Endothelial cell of umbilical vein (primary cell): ENCODE results near the gene CHEK2. TPM values are rescaled to one million over a fixed set of nuclear protein-coding genes. Genes with fewer than 3 reads are reported as not detected.

ENCODE experiments used
- BruUV-seq: library from RNA; stranded (reverse); fragments of 400-500 nt; replicated peaks from 2 replicates; lab custom pipeline; 2021; lab: Mats Ljungman, UMichigan
- CTCF ChIA-PET: fragments of 300-600, 350-600 bp; sonication (Branson Sonifier 250); formaldehyde crosslinking; loops from one replicate; lab custom pipeline; 2021; ENCODE audit warnings: antibody characterized with exemption, inconsistent platforms; lab: Charles Lee
- POLR2A ChIA-PET: fragments of 300-600, 350-600 bp; sonication (Branson Sonifier 250); formaldehyde crosslinking; loops from one replicate; lab custom pipeline; 2021; ENCODE audit warnings: antibody characterized with exemption, inconsistent platforms; lab: Charles Lee
- DNase-seq: peaks from one replicate; pipeline ENCODE4 v3.0.0-alpha.2; 2011; ENCODE audit warnings: low read depth, low spot score
- FAIRE-seq: peaks from 2 replicates; lab custom pipeline; 2011; peaks lifted over from hg19 to GRCh38; lab: Jason Lieb, UNC
- H2AFZ ChIP-seq: 2 replicates; pipeline ENCODE4 v1.6.0; 2012; ENCODE audit warnings: low read depth, low read length, control low read depth, inconsistent platforms
- H3K27ac ChIP-seq: 2 replicates; pipeline ENCODE4 v1.5.1; 2011; ENCODE audit warnings: low read depth, mild to moderate bottlenecking, control low read depth, low read length, moderate library complexity; ENCODE audit not compliant: insufficient read depth
- H3K27me3 ChIP-seq, 2 experiments: 2 replicates each; pipeline versions ENCODE4 v1.6.0 to v1.6.1; 2011; ENCODE audit warnings: low read length in 2 of 2, mixed read lengths in 1 of 2; ENCODE audit not compliant: control insufficient read depth in 2 of 2, insufficient read depth in 2 of 2
- H3K36me3 ChIP-seq, 2 experiments: 2 replicates in 1 of 2; 3 replicates in 1 of 2; pipeline ENCODE4 v1.5.1; 2011; ENCODE audit warnings: low read length in 2 of 2, mild to moderate bottlenecking in 1 of 2, moderate library complexity in 1 of 2; ENCODE audit not compliant: control insufficient read depth in 2 of 2, insufficient read depth in 2 of 2; ENCODE audit errors: extremely low read depth in 1 of 2
- H3K4me1 ChIP-seq: 3 replicates; pipeline ENCODE4 v1.5.1; 2011; ENCODE audit warnings: mild to moderate bottlenecking, low read length; ENCODE audit not compliant: control insufficient read depth, insufficient read depth; ENCODE audit errors: extremely low read depth
- H3K4me2 ChIP-seq: 2 replicates; pipeline ENCODE4 v1.6.1; 2011; ENCODE audit warnings: low read length, control low read depth, mixed read lengths; ENCODE audit not compliant: insufficient read depth
- H3K4me3 ChIP-seq, 3 experiments: fragments of 200-600 bp in 1 of 3; sonication (generic), shearing (Covaris generic) in 1 of 3; replicated peaks in 1 of 3; 2 replicates each; pipeline ENCODE4 v1.5.1; 2011 to 2016; ENCODE audit warnings: control low read depth in 3 of 3, low read length in 3 of 3, mild to moderate bottlenecking in 2 of 3, inconsistent platforms in 1 of 3, low read depth in 1 of 3, moderate library complexity in 1 of 3; ENCODE audit not compliant: insufficient read depth in 1 of 3
- H3K79me2 ChIP-seq: 2 replicates; pipeline ENCODE4 v1.6.0; 2012; ENCODE audit warnings: low read length, inconsistent platforms; ENCODE audit not compliant: control insufficient read depth, insufficient read depth
- H3K9ac ChIP-seq: replicated peaks from 2 replicates; pipeline ENCODE3; 2011; ENCODE audit warnings: low read length, control low read depth; ENCODE audit not compliant: insufficient read depth; ENCODE audit errors: extremely low read depth
- H3K9me1 ChIP-seq: replicated peaks from 3 replicates; pipeline ENCODE4 v1.6.0; 2011; ENCODE audit warnings: mild to moderate bottlenecking, low read length; ENCODE audit not compliant: control insufficient read depth, insufficient read depth; ENCODE audit errors: extremely low read depth
- H3K9me3 ChIP-seq: replicated peaks from 2 replicates; pipeline ENCODE4 v1.5.1; 2012; ENCODE audit warnings: low read length, inconsistent platforms; ENCODE audit not compliant: control insufficient read depth, insufficient read depth
- H4K20me1 ChIP-seq: replicated peaks from 2 replicates; pipeline ENCODE3; 2011; ENCODE audit warnings: mild to moderate bottlenecking, low read length; ENCODE audit not compliant: control insufficient read depth, insufficient read depth; ENCODE audit errors: extremely low read depth
- CTCF ChIP-seq, 2 donors: IDR thresholded peaks; 1 replicate in 1 of 2; 2 replicates in 1 of 2; pipeline ENCODE4 v1.5.1; 2011; ENCODE audit warnings: low read length in 2 of 2, mild to moderate bottlenecking in 2 of 2, moderate library complexity in 2 of 2, control low read depth in 1 of 2, inconsistent platforms in 1 of 2, low read depth in 1 of 2; ENCODE audit not compliant: insufficient read depth in 1 of 2; ENCODE audit errors: extremely low read depth in 1 of 2
- EZH2 ChIP-seq: IDR thresholded peaks from 2 replicates; pipeline ENCODE4 v1.6.1; 2012; ENCODE audit warnings: borderline replicate concordance, low read depth, mild to moderate bottlenecking, moderate library complexity, low read length, inconsistent platforms; ENCODE audit not compliant: severe bottlenecking
- FOS ChIP-seq: IDR thresholded peaks from 2 replicates; pipeline ENCODE4 v1.6.1; 2011; ENCODE audit warnings: mild to moderate bottlenecking, low read length, moderate library complexity, borderline replicate concordance; ENCODE audit not compliant: insufficient read depth
- GATA2 ChIP-seq: IDR thresholded peaks from 2 replicates; pipeline ENCODE4 v1.7.0; 2011; ENCODE audit warnings: low read depth, mild to moderate bottlenecking, moderate library complexity, mixed read lengths, low read length; ENCODE audit not compliant: insufficient read length, insufficient read depth
- JUN ChIP-seq: IDR thresholded peaks from 2 replicates; pipeline ENCODE4 v1.6.1; 2011; ENCODE audit warnings: borderline replicate concordance, low read depth; ENCODE audit not compliant: insufficient read length, insufficient read depth
- MAX ChIP-seq: IDR thresholded peaks from 2 replicates; pipeline ENCODE4 v1.6.1; 2011; ENCODE audit not compliant: insufficient read depth, insufficient read length
- MYC ChIP-seq: IDR thresholded peaks from one replicate; pipeline ENCODE4 v1.6.1; 2011; ENCODE audit warnings: mild to moderate bottlenecking, low read depth, low read length
- POLR2A ChIP-seq: IDR thresholded peaks from 2 replicates; pipeline ENCODE4 v1.6.1; 2012; ENCODE audit warnings: low read depth, mild to moderate bottlenecking, control low read depth, low read length
- POLR2AphosphoS5 ChIP-seq: IDR thresholded peaks from 2 replicates; pipeline ENCODE4 v1.6.1; 2012; ENCODE audit warnings: low read depth, mild to moderate bottlenecking, control low read depth, low read length, moderate library complexity; ENCODE audit not compliant: insufficient read depth
- dilution Hi-C: fragments of 300-500 bp; cut with MboI; formaldehyde crosslinking; loops from one replicate; pipeline ENCODE4 v1.15.0; 2019; ENCODE audit warnings: low sequenced_read_pairs; ENCODE audit not compliant: extremely low pct_ligation_motif_present
- intact Hi-C: fragments of 100-400 bp; cut with micrococcal nuclease; formaldehyde crosslinking; loops from one replicate; pipeline ENCODE4 v1.10.0; 2022
- polyA plus RNA-seq, 4 experiments: library from polyadenylated mRNA; depleted of rRNA in 3 of 4; stranded (reverse) in 3 of 4; unstranded in 1 of 4; fragments of >200 nt; gene quantifications; 2 replicates each; pipeline versions ENCODE4 v1.2.1 to v1.2.3, GENCODE V29; 2011 to 2012; ENCODE audit warnings: missing spikeins in 1 of 4
- total RNA-seq: library from RNA; stranded (reverse); gene quantifications from 2 replicates; pipeline ENCODE4 v1.2.3, GENCODE V29; 2021

CHEK2 gene
- total and polyA plus RNA-seq, 2 donors (not counting 3 experiments of a cell fraction or from before 2014, with no cell fraction given): 24.6 to 24.9 TPM

GRCh38 chr22:28771195-28771791 is 29.7 kb upstream of the CHEK2 start:
- H3K4me2 ChIP-seq: no peak overlapping the region

More at GRCh38 chr22:28771195-28771791, 29.7 kb upstream of the CHEK2 start:
- Histone ChIP-seq H2AFZ (no peak overlapping the region), H3K9ac (no peak overlapping the region), H3K4me3 (no peak overlapping the region), H3K9me3 (no peaks in the 10 kb centered on the region), H3K27me3 (no peaks in the 10 kb centered on the region), H3K27ac (no peak overlapping the region), H3K9me1 (no peaks in the 10 kb centered on the region), H4K20me1 (no peaks in the 10 kb centered on the region), H3K4me1 (peaks cover 4% of the 10 kb centered on the region), H3K79me2 (peaks cover 27% of the 10 kb centered on the region), H3K36me3 (no peaks in the 10 kb centered on the region)
- no TSS peak for BruUV-seq
- DNase-seq (no peak), FAIRE-seq (no peak)
- intact Hi-C loops: no loop called here
- TF ChIP-seq POLR2A (no peak), MAX (no peak), CTCF (IDR thresholded peaks at IDR 0.05; ENCODE audit: extremely low read depth in 1 of 2, insufficient read depth in 1 of 2, low read depth in 1 of 2, low read length in 2 of 2) (no peak), GATA2 (no peak), MYC (no peak), FOS (no peak), POLR2AphosphoS5 (no peak), EZH2 (no peak), JUN (no peak)
- dilution Hi-C loops: no loop called here
- ChIA-PET CTCF (interaction anchor here (2.4 to 3.0 kb wide), 2 partner anchors 92 to 171 kb away, joined by 6 to 23 read pairs; partner anchors contain the start of gene TTC28), POLR2A (no interaction called here)
